Midbrain (tissue), 1 donor: ENCODE data around the gene PTPN1.
"Not testable (repeated sequence)": the region's sequence is repeated elsewhere in the genome, so short reads cannot be mapped to it uniquely, and the experiment has no call there.

Experiments
- DNase-seq: peaks from one replicate; lab custom pipeline; 2025; lab: John Stamatoyannopoulos, UW

The PTPN1 gene

GRCh38 chr20:50509923-50510705 lies at the start of gene PTPN1:
Gene PTPN1, plus strand, starts transcription at chr20:50510383. Its CDS starts 145 bp downstream, at chr20:50510528.
- peak; percentile 99 for DNase-seq

- DNase-seq, result peak; percentile 72
Measured at GRCh38 chr20:50460608-50461267, 49.4 kb upstream of the PTPN1 start.

DNA sequence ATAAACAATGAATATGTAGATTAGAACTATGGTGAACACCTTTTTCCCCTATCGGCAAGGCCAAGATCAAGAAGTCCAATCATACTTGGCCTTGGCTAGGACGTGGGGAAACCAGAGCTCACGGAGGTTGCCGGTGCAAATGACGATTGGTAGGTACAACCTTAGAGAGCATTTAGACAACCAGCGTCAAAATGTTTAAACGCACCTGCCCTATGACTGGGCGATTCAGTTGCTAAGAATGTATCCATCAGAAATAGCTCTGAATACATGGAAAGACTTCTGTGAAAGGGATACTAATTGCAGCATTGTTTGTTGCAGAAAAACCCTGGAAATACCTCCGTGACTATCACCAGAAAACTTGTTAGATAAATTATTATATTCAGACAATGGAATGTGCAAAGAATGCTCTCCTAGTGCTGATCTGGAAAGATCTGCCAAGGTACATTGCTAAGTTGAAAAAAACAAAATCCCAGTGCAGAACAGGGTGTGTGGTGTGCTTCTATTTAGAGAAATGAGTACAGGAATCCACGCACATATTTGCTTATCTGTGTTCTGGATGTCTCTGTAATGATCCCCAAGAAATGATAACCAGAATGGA lies 48.0 kb upstream of the PTPN1 start:
- DNase-seq, result no peak

GRCh38 chr20:50464026-50464724 lies 46.0 kb upstream of the PTPN1 start:
- peak; percentile 69 for DNase-seq

GRCh38 chr20:50464725-50465650 lies 45.2 kb upstream of the PTPN1 start:
- no peak for DNase-seq

DNA sequence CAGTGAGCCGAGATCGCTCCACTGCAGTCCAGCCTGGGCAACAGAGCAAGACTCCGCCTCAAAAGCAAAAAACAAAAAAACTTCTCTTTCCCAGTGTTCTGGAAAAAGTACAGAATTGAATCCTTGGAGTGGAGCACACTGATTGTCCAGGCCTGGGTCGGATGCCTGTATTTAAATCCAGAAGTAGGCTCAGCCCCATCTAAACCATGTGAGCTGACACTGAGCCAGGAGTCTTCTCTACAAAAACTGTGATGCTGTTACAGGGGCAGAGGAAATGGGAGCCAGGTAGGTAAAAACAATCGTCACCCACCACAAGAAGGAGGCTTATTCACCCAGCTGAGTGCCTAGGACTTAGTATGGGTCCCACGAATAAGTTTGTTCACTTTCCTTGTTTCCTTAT lies 43.0 kb upstream of the PTPN1 start:
- no peak for DNase-seq

- peak; percentile 23 for DNase-seq
Measured at GRCh38 chr20:50467718-50468356, 42.3 kb upstream of the PTPN1 start.

DNA sequence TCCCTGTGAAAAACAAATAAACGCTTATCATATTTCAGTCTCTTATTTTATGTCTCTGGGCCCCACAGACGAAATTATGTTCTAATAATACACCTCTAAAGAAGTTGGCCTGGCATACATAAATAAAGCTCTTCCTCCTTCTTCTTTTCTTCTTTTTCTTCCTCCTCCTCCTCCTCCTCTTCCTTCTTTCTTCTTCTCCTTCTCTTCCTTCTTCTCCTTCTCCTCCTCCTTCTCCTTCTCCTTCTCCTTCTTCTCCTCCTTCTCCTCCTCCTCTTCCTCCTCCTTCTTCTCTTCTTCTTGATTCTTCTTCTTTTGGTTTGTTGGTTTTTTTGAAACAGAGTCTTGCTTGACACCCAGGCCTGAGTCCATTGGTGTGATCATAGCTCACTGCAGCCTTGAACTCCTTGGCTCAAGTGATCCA lies 41.8 kb upstream of the PTPN1 start:
- DNase-seq, result no peak

- no peak for DNase-seq
Measured at GRCh38 chr20:50469176-50469723, 40.9 kb upstream of the PTPN1 start.

GRCh38 chr20:50469796-50470195 lies 40.4 kb upstream of the PTPN1 start:
- DNase-seq, result no peak

- no peak for DNase-seq
Measured at GRCh38 chr20:50470264-50470858, 39.8 kb upstream of the PTPN1 start.

- DNase-seq, result no peak
Measured at GRCh38 chr20:50471231-50471630, 39.0 kb upstream of the PTPN1 start.

DNA sequence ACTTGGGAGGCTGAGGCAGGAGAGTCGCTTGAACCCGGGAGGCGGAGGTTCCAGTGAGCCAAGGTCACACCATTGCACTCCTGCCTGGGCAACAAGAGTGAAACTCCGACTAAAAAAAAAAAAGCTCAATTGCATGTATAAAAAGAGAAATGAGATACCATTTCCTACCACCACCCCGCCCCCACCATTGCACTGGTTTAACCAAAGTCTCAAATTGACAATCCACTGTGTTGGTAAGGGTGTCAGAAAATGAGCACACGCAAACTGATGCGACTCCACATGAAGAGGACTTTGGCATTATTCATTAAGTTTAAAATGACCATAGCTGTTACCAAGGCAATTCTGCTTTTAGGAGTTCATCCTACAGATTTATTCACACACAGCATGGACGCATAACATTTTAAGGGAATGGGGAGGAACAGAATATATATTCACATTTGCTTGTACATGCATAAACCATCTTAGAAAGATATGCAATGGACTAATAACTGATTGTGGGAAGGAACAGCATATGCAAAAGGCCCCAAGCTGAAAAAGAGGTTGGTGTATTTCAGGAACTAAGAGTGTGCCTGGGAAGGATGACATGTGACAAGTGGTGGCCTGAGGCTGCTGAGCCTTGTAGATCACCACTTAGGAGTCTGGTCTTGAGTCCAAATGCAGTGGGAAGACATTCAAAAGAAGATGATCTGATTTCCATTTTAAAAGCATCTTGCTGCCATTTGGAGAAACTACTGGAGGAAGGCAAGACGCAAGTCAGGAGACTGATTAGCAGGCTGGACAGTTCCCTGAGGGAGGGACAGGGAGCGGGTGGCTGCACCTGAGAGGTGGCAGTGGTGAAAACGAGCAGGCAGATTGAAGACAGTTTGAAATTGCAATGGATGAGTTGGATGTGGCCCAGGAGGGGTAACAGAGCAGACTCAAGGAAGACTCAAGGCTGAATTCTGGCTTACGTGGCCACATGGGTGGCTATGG lies 37.2 kb upstream of the PTPN1 start:
- DNase-seq, result no peak

DNA sequence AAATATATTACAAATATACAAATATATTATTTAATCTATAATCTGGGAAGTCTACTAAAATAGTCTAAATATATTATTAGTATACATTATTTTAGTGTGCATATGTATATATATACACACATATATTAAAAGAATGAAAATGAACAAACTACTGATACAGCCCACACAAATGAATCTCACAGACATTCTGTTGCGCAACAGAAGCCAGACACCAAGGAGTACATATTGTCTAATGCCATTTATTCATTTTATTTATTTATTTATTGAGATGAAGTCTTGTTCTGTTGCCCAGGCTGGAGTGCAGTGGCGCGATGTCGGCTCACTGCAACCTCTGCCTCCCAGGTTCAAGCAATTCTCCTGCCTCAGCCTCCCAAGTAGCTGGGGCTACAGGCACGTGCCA lies 35.8 kb upstream of the PTPN1 start:
- not testable (repeated sequence) for DNase-seq

DNA sequence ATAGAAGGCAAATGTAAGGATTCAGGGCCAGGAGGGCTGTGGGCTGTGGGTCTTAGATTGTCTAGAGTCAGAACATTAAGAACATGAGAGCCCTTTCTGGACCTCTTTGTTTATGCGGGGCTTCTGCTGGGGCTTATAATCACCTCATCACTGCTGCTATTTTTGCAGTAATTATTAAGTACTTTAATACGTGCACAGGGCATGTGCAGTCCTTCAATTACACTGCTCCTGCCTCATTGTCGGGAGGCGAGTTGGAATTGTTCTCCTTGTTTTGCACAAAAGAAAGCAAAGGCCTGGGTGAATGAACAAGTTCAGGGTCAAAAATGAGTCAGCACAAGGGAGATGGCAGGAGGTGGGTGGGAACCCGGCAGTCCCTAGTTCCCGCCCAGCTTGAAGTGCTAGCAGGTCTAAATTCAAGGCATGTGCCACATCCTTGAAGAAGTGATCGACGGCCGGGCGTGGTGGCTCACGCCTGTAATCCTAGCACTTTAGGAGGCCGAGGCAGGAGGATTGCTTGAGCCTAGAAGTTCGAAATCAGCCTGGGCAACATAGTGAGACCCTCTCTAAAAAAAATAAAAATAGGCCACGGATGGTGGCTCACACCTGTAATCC lies 34.4 kb upstream of the PTPN1 start:
- no peak for DNase-seq

GRCh38 chr20:50477239-50477872 lies 32.8 kb upstream of the PTPN1 start:
- DNase-seq, result no peak

GRCh38 chr20:50478162-50478990 lies 31.8 kb upstream of the PTPN1 start:
- DNase-seq, result peak; percentile 8
